ENCODE measurements around the gene PCGF3.

GRCh38 chr4:663438-664428 is 41.9 kb upstream of the PCGF3 start:
- TF ChIP-seq CTCF (IDR thresholded peaks at IDR 0.05) (no peak), POLR2A (IDR thresholded peaks at IDR 0.05) (no peak)

Data from uterus (tissue), 2 donors.